ENCODE data around the gene ARL4D. TPM values are rescaled to one million over a fixed set of nuclear protein-coding genes. Genes with fewer than 3 reads are reported as not detected.

Gene ARL4D
- total RNA-seq, 1 donor from 2014 or later = 35.6 TPM

GRCh38 chr17:43385046-43385831, 13.6 kb upstream of the ARL4D start:
- Histone ChIP-seq H3K4me1 (peaks cover 13% of the 10 kb centered on the region), H3K9me3 (no peaks in the 10 kb centered on the region)

GRCh38 chr17:43388359-43389045, 10.3 kb upstream of the ARL4D start:
- H3K27me3 ChIP-seq = no peaks in the 10 kb centered on the region
- no peaks in the 10 kb centered on the region for H3K9me3 ChIP-seq
- TF ChIP-seq POLR2AphosphoS5 (IDR thresholded peaks at IDR 0.05; ENCODE audit: insufficient read depth in 1 of 2, low read depth in 1 of 2) (peak; percentile 93 to 98), POLR2A (IDR thresholded peaks at IDR 0.05) (peak; percentile 81 to 92), CTCF (IDR thresholded peaks at IDR 0.05) (no peak)
- H3K4me3 ChIP-seq = peak overlapping the region; percentile 73 to 91
- intact Hi-C loops (cut with DNase I) = no loop called here
- no peaks in the 10 kb centered on the region for H3K36me3 ChIP-seq
- H3K4me1 ChIP-seq = peaks cover 13% of the 10 kb centered on the region
- DNase-seq (ENCODE audit: extremely low spot score in 2 of 2) = peak in 1 of 2 donors; percentile 96
- H3K27ac ChIP-seq = peak overlapping the region; percentile 95

More at GRCh38 chr17:43385046-43385831, 13.6 kb upstream of the ARL4D start:
- Histone ChIP-seq H3K27me3 (no peaks in the 10 kb centered on the region), H3K36me3 (no peaks in the 10 kb centered on the region), H3K27ac (no peak overlapping the region), H3K4me3 (no peak overlapping the region)
- TF ChIP-seq POLR2A (IDR thresholded peaks at IDR 0.05) (no peak), CTCF (IDR thresholded peaks at IDR 0.05) (no peak), POLR2AphosphoS5 (IDR thresholded peaks at IDR 0.05; ENCODE audit: insufficient read depth in 1 of 2, low read depth in 1 of 2) (no peak)
- intact Hi-C loops (cut with DNase I) = no loop called here
- DNase-seq (ENCODE audit: extremely low spot score in 2 of 2) = no peak

- Histone ChIP-seq H3K4me1 (peaks cover 13% of the 10 kb centered on the region), H3K27ac (peak overlapping the region; percentile 95), H3K9me3 (no peaks in the 10 kb centered on the region), H3K36me3 (no peaks in the 10 kb centered on the region), H3K4me3 (peak overlapping the region; percentile 73 to 91), H3K27me3 (no peaks in the 10 kb centered on the region)
- intact Hi-C loops (cut with DNase I) = no loop called here
- DNase-seq (ENCODE audit: extremely low spot score in 2 of 2) = no peak
- TF ChIP-seq POLR2AphosphoS5 (IDR thresholded peaks at IDR 0.05; ENCODE audit: insufficient read depth in 1 of 2, low read depth in 1 of 2) (peak in 1 of 2 donors; percentile 57), CTCF (IDR thresholded peaks at IDR 0.05) (peak; percentile 62 to 85 (median 85)), POLR2A (IDR thresholded peaks at IDR 0.05) (peak in 1 of 2 donors; percentile 47)
Measured at GRCh38 chr17:43389046-43389947, 9.5 kb upstream of the ARL4D start.

- H3K4me3 ChIP-seq = no peak overlapping the region
- intact Hi-C loops (cut with DNase I) = no loop called here
- TF ChIP-seq CTCF (IDR thresholded peaks at IDR 0.05) (no peak), POLR2AphosphoS5 (IDR thresholded peaks at IDR 0.05; ENCODE audit: insufficient read depth in 1 of 2, low read depth in 1 of 2) (no peak), POLR2A (IDR thresholded peaks at IDR 0.05) (no peak)
Measured at GRCh38 chr17:43392397-43392796, 6.4 kb upstream of the ARL4D start.

More at GRCh38 chr17:43392397-43392796, 6.4 kb upstream of the ARL4D start:
- Histone ChIP-seq H3K27me3 (no peaks in the 10 kb centered on the region), H3K9me3 (no peaks in the 10 kb centered on the region), H3K4me1 (peaks cover 13% of the 10 kb centered on the region), H3K27ac (no peak overlapping the region), H3K36me3 (no peaks in the 10 kb centered on the region)
- no peak for DNase-seq (ENCODE audit: extremely low spot score in 2 of 2)
